Superior temporal gyrus (tissue), 1 donor: ENCODE data around the gene RASSF8.
A peak's percentile ranks its signal among the peaks of the same experiment; 100 is the strongest.

Experiments used
- DNase-seq: peaks from one replicate; pipeline ENCODE4 v3.0.0-alpha.2; 2016; ENCODE audit errors: extremely low spot score

The RASSF8 gene, protein sequence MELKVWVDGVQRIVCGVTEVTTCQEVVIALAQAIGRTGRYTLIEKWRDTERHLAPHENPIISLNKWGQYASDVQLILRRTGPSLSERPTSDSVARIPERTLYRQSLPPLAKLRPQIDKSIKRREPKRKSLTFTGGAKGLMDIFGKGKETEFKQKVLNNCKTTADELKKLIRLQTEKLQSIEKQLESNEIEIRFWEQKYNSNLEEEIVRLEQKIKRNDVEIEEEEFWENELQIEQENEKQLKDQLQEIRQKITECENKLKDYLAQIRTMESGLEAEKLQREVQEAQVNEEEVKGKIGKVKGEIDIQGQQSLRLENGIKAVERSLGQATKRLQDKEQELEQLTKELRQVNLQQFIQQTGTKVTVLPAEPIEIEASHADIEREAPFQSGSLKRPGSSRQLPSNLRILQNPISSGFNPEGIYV

DNA sequence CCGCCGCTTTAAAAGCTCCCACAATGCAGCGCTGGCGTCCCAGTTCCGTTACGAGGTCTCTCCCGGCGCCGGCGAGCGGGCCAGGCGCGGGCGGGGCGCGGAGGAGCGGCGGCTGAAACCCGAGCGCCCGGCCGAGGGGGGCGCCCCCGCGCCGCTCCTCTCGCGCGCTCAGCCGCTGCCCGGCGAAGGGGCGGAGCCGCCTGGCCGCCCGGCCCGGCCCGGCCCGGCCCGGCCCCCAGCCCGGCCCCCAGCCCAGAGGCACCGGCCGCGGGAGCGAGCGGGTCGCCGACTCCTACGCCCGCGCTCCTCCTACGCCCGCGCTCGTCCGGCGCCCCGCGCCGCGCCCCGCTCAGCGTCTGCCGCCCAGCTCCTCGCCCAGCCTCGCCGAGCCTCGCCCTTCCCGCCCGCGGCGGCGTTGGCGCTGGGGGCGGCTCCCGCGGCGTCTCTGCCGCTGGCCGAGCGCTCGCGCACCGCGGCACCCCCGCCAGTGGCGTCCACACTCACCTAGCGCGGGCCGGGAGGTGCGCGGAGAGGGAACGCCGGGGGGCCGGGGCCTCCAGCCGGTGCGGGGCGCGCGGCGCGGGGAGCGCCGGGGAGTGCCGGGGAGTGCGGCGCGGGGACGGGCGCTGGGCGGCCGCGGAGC is at the start of gene RASSF8:
RASSF8 (plus strand) TSS at position 255 of the 643 bp plus-strand sequence. CDS start 96,662 bp downstream, outside the sequence.
- peak; percentile 74 for DNase-seq

DNA sequence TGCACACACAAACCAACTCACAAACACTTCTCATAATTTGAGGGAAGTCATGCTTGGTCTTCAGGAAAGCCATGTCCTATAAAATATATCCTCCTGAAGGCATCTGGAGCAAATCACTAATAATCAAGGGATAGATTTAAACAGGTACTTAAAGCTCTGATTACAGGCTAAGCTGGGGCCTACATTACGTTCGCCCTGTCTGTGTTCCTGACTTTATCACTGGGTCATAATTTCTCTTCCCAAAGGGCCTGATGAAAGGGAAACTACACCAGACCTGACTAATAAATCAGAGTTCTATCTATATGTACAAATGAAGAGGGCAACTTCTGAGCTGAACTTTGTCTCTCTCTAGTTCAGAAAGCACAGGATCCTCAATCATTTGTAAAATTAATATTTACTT is 43.9 kb upstream of the RASSF8 start:
- DNase-seq, result no peak

DNA sequence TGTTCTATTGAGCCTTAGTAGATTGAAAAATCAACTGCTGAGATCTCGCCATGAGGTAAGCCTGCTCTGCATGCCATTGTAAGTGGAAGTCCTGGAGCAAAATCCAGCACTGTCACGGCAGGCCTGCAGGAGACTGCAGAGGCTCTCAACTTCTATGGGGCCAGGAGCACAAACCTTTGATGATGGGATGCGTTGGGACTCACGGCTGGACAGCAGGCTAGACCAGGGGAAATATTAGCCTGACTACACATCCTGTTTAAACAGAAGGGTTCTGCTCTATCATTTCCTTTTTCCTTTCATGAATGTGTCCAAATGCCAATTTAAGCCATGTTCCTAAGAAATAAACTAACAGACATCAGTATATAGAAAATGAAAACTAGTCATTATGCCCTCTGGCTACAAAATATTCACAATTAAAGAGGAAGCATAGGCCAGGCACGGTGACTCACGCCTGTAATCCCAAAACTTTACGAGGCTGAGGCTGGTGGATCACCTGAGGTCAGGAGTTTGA is 33.9 kb upstream of the RASSF8 start:
- no peak for DNase-seq

DNA sequence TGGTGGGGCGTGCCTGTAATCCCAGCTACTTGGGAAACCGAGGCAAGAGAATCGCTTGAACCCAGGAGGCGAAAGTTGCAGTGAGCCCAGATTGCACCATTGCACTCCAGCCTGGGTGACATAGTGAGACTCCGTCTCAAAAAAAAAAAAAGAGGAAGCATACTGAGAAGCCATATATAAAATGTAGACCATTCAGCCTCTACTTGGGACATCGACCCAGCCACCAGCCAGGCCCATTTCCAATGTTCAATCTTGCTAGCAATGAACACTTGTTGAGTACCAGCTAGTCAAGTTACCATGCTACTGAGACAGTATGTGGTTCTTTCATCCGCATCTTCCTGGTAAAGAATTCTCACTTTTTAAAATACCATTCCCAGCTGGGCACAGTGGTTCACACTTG is 33.4 kb upstream of the RASSF8 start:
- no peak for DNase-seq

DNA sequence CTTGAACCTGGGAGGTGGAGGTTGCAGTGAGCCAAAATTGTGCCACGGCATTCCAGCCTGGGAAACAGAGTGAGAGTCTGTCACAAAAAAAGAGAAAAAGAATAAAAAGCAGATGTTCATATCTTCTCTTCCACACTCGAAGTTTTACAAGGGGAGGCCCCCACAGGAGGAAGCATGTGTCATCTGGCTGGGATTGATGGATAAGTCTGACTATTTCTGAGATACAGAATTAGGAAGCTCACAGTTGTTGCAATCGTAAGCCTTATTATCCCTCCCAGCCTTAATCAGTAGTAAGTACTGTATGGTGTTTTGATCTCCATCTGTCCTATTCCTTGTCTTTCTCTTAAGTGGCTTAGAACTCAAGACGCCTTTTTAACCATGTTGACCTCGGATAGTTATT is 31.9 kb upstream of the RASSF8 start:
- DNase-seq, result no peak

DNA sequence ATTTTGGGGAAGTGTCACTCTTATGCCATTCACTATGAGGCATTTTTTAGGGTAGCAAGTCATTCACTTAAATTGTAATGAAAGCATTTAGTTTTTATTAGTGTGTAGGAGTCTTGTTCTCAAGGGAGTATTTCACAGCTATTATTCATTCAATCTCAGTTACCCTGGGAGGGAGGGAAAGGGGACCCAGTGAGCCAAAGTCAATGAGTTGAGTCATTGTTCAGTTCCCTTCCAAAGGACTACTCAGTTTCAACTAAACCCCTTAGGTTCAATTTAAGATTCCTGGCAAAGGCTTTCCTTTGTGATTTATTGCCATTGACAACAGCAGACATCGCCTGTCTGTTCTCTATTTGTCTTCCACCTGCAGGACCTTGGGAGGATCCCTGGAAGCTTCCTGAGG is 29.3 kb upstream of the RASSF8 start:
- DNase-seq, result no peak

DNA sequence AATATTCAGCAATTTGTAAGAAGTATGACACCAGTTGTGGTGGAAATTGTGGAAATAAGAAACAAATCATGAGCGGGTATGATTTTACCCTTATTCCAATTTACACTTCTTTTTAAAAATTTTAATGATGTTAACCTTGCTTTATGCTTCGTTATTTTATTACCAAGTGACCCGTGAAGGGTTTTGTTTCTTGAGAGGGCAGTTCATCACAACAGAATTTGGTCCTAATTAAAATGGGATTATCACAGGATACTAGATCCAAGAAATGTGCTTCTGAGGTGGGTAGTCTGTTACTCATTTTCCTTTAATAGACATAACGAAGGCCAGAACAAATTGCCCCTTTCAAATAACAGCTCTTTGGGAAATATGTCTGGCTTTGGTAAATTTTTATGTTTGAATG is 25.5 kb upstream of the RASSF8 start:
- DNase-seq, result no peak

DNA sequence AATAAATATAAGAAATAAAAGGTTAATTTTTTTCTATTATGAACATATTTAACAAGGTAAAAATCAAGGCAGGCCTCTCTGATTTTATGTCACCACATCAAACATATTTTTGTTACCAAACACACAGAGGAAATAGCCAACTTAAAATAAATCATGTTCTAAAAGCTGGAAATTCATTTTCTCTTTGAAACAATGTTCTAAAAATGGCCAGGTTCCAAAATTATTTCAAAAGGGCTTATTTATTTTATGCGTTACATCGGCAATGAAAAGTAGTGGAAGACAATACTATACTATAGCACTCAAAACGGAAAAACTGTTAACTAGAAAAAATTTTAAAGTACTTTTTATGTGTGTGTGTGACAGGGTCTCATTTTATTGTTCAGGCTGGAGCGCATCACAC is 24.0 kb upstream of the RASSF8 start:
- no peak for DNase-seq

DNA sequence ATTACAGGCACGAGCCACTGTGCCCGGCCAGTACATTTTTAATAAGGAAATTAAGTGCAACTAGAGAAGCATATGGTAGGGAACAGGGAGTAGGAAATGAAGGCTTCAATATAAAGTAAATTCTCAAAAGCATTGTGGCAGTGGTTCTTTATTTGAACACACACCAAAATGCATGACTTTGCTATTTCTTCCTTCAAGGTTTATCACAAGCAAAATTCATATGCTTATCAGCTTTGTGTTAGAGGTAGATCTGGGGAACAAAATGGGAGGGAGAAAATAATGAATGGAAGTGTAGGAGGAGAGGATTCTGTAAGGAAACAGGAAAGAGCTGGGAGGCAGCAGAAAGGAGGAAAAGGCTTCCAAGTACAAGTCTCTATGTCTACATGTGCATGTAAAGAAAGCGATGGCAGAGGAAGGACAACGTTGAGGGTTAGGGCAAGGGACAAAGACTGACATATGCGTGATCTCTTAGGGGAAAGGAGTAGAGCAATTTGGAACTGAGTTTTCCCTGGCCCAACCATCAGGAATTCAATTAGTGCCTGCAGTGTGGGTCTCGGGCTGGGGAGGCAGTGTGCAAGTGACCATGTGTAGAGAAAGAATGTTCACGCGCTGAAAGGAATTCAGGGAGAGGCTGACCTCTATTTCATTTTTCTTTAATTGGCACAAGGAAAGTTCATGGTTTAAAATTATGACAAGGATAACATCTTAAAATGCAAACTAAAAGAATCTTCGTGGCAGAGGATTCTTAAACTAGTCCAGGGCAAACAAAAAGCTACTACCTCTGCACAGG is 22.9 kb upstream of the RASSF8 start:
- DNase-seq, result no peak

DNA sequence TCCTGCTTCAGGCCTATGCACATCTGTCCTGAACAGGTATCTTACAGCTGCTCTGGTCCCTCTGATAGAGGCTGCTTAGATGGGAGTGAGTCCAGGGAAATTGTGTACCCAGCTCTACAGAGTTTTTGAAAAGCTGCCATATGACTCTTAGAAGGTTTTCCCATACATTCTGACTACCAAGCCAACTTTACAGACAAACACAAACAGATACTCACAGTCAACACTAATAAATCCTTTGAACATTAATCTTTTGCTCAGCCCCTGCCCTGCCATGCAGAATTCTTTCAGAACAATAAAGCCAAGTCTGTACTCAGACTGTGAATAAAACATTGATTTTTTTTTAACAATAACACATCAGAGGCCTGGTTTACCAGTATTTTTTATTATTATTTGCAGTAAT is 21.4 kb upstream of the RASSF8 start:
- no peak for DNase-seq

DNA sequence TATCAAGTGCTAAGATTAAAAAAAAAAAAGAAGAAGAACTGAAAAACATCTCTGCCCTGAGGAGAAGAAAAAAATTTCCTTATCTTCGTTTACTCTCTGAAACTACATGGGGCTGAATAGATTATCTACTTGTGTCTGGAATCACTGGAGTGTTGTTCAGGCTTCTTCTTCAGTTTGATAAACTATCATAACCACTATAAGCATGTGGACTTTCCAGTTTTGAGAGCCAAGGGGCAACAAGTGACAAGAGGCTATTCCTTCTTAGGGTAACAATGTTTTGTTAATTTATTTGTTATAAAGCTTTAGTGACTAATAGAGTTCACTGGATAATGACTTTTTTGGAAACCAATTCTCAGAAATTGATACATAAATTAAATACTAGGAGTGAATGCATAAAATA is 19.9 kb upstream of the RASSF8 start:
- DNase-seq, result no peak

DNA sequence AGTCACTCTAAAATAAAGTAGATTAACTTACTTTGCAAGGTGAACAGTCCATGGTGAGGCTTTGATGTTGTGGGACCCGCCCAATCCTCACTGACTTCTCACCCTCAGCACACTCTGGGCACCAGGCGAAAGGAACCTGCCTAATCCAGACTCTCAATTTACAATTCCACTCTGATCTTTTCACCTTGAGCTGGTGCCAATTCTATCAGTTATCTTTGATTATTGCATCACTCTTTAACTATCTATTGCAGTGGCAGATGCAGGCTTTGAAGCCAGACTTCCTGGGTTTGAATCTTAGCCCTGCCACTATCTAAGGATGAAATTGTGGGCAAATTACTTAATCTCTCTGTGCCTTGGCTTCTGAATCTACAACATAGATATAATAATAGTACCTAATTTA is 18.9 kb upstream of the RASSF8 start:
- DNase-seq, result no peak

DNA sequence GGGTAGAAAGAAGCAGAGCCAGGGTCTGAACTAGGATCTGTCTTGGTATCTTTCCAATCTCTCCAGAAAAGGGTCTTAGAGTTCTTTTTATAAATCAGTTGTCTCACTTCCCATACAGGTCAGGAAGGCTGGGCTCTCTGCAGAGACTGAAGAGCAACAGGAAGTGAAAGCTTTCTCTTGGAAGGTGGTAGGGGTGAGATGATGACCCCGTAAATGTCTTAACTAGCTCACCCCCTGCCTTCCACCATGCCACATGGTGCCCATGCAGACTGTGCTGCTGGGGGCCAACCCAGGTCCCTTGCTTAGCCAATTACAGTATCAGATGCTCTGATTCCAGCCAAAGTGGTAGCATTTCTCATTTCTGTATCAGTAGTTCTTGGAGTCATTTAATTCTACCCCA is 17.6 kb upstream of the RASSF8 start:
- no peak for DNase-seq

DNA sequence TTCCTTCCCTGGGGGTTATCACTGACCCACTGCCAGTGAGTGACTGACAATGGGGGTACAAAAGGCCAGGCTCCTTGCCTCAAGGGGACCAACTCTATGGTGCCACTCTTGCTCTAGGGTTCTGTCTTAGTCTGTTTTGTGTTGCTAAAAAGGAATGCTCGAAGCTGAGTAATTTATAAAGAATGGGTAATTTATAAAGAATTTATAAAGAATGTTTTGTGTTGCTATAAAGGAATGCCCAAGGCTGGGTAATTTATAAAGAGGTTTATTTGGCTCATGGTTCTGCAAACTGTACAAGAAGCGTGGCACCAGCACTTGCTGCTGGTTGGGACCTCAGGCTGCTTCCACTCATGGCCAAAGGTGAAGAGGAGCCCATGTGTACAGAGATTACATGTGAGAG is 15.8 kb upstream of the RASSF8 start:
- DNase-seq, result no peak

DNA sequence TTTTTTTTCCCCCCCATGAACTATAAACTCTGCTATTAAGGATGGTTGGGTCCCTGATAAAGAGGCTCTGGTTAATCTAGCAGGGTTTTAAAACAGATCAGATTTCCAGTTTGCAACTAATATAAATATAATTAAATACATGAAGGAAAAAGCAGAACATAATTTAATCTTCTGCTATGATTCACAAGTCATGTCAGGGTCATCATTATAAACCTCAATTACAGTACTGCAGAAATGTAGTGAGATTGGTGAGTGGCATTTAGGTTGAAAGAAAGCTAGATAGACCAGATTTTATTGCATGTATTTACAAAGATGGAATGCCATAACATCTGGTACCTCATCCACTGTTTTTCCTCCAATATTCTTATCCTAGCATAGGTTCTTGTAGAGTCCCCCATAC is 14.5 kb upstream of the RASSF8 start:
- no peak for DNase-seq

DNA sequence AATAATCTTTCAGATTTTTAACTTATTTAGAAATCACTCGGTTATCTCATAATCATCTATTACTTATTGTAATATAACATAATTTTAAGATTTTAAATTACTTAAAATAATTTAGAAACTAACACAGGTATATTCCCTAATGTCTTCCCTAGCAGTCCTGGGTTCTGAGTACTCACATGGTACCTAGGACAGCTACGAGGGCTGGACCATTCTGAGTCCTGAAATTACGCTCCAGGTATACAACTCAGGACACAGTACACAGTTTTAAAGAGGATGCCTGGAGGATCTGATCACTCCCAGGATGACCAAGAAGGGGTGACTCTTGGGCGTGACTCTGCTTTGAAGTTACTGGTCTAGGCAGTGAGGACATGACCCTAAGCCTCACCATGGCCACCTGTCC is 9.1 kb upstream of the RASSF8 start:
- DNase-seq, result no peak

DNA sequence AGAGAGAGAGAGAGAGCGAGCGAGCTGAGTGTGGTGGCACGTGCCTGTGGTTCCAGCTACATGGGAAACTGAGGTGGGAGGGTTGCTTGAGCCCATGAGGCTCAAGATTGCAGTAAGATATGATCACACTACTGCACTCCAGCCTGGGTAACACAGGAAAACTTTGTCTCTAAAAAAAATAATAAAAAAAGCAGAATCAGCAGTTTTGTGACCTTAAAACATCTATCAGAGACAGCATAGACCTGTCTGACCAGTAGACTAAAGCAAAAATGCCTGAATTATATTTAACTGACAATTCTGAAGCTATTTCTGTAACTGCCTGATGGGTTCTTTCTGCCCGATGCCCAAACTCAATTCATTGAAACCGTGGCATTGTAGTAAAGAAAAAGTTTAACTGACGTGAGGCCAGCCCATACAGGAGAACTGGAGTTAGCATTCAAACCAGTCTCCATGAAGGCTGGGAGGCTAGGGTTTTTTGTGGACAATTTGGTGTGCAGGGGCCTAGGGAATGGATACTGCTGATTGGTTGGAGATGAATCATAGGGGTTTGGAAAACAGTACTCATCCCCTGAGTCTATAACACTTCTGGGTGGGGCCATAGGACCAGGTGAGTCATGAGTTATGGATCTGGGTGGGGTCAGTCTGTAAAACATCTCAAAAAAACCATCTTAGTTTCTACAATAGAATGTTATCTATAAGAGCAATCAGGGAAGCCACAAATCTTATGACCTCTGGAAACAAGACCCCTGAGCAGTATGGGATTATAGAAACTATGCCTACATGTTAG is 8.0 kb upstream of the RASSF8 start:
- DNase-seq, result no peak

DNA sequence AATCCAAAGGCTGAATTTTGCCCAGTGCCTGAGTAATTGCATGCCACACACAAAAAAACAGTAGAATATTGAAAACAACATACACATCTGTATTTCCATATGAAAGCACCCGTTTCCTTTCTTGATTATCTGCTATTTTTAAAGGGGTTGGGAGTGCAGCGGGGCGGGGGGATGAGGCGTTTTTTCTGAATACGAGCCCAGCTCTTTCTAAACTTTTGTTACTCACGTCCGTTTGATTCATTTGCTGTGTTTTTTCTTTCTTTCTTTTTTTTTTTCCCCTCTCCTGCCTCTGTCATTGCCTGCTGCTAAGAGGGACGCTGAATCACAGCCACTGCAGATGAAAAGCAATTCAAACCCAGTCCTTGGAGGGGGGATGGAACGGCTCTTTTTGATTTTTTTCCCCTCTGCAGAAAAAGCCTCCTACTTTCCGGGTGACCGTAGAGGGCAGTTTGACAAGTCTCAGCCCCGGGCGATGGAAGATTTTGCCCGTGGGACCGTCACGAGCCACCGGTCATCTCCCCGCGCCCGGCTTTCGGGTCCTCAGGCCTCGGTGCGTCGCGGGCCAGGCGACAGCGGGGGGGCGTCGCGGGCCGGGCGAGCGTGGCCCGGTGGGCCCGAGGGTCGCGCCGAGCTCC is 572 bp upstream of the RASSF8 start:
- peak; percentile 73 for DNase-seq

DNA sequence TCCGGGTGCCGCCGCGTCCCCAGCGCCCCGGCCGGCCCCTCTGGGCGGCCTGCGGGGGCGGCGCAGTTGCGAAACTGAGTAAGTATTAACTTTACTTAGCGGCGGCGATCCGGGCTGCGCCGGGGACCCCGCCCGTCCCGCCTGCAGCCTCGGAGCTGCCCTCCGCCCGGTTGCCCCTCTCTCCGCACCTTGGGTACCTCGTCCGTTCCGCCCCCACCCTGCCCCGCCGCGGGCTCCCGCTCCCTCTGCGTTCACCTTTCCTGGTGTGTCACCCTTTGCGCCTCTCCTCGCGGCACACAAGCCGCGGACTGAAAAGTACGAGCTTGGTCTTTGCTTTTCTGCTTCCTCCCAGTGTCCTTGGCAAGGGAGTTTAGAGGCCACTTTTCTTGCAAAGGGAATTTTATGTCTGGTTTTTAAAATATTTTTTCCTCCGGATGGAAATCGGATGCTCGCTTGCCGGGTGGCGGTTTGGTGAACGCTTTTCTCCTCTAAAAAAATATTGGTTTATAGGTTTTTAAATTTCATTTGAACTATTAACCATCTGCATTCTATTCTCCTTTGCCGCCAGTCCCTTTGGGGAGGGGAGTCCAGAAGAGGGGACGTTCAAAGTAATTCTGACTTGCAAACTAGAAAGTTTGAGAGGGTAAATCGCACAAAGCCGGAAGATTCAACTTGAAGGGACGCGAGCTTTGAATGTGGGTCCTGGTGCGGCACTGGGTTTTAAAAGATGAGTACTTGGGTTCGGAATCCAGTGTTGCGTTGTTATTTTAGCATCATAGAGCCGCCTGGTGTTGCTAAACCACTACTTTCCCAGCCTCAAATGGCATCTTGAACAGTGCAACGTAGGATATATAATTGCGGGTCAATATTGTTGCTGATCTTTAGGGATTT is 834 bp downstream of the RASSF8 start:
- DNase-seq, result peak; percentile 80

DNA sequence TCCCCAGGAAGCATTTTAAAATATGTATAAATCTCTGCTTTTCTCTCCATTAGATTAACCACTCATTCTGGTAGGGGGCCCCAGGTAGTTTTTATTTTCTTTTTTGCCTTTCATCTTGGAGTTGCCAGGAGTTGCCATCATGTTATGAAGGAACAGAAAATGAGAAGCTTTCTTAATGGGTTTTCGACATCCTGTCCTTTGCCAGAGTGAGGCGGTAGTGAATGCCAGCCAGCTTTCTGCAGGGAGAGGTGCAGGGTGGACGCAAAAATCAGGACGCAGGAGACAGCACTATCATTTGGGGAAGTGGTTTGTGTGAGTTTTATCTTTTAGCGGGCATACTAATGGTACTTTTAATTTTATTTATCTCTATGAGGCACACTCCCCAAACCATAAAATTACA is 1.7 kb downstream of the RASSF8 start:
- peak; percentile 58 for DNase-seq
